A673 (cell line): ENCODE measurements around the gene HS3ST6. TPM values are rescaled to one million over a fixed set of nuclear protein-coding genes. Genes with fewer than 3 reads are reported as not detected.

ENCODE experiments used
- BruUV-seq: library from RNA; stranded (reverse); fragments of 400-500 nt; replicated peaks from 2 replicates; lab custom pipeline; 2021; lab: Mats Ljungman, UMichigan
- CTCF ChIA-PET: fragments of 300-600 bp; sonication (Branson Sonifier 250); formaldehyde crosslinking; loops from one replicate; lab custom pipeline; 2022; ENCODE audit warnings: antibody characterized with exemption; lab: Charles Lee
- POLR2A ChIA-PET: fragments of 300-600 bp; sonication (Branson Sonifier 250); formaldehyde crosslinking; loops from one replicate; lab custom pipeline; 2022; ENCODE audit warnings: antibody characterized with exemption; ENCODE audit not compliant: low non-redundant PET; lab: Charles Lee
- DNase-seq: peaks from one replicate; pipeline ENCODE4 v3.0.0-alpha.2; 2015; ENCODE audit warnings: low spot score
- H3K27ac ChIP-seq: fragments of 200-600 bp; sonication (generic); 2 replicates; pipeline ENCODE4 v1.5.1; 2016; ENCODE audit warnings: mixed run types, low read depth, mild to moderate bottlenecking, mixed read lengths, antibody characterized with exemption, low read length; ENCODE audit not compliant: poor library complexity, severe bottlenecking
- H3K27me3 ChIP-seq: fragments of 200-600 bp; sonication (generic); replicated peaks from 2 replicates; pipeline ENCODE4 v1.6.1; 2017; ENCODE audit warnings: mixed run types, low read depth, mild to moderate bottlenecking, mixed read lengths, antibody characterized with exemption, low read length; ENCODE audit not compliant: insufficient read depth, poor library complexity
- H3K36me3 ChIP-seq: fragments of 200-600 bp; sonication (generic); 2 replicates; pipeline ENCODE4 v1.6.1; 2016; ENCODE audit warnings: mixed run types, mild to moderate bottlenecking, mixed read lengths, antibody characterized with exemption, low read length; ENCODE audit not compliant: insufficient read depth, poor library complexity, severe bottlenecking
- H3K4me1 ChIP-seq: fragments of 200-600 bp; sonication (generic); 2 replicates; pipeline ENCODE4 v1.6.1; 2017; ENCODE audit warnings: mixed run types, mild to moderate bottlenecking, mixed read lengths, antibody characterized with exemption, low read length; ENCODE audit not compliant: insufficient read depth, poor library complexity, severe bottlenecking
- H3K4me3 ChIP-seq: fragments of 200-600 bp; sonication (generic); 2 replicates; pipeline ENCODE4 v1.5.1; 2016; ENCODE audit warnings: low read depth, mixed run types, mild to moderate bottlenecking, mixed read lengths, low read length; ENCODE audit not compliant: poor library complexity, severe bottlenecking
- H3K9me3 ChIP-seq: fragments of 200-600 bp; sonication (generic); 2 replicates; pipeline ENCODE4 v1.6.1; 2016; ENCODE audit warnings: mixed run types, low read depth, mild to moderate bottlenecking, mixed read lengths, antibody characterized with exemption, low read length; ENCODE audit not compliant: poor library complexity, severe bottlenecking
- CTCF ChIP-seq: fragments of 300-800, 200-600 bp; sonication (generic); conservative IDR thresholded peaks from 2 replicates; pipeline ENCODE4 v1.5.1; 2017; ENCODE audit warnings: low read depth, mild to moderate bottlenecking, antibody characterized with exemption, low read length, moderate library complexity, mixed read lengths
- EZH2 ChIP-seq: fragments of 200-600 bp; sonication (generic); IDR thresholded peaks from 2 replicates; pipeline ENCODE4 v1.6.1; 2017; ENCODE audit warnings: borderline replicate concordance, low read depth, mild to moderate bottlenecking, mixed read lengths, antibody characterized with exemption, low read length; ENCODE audit not compliant: poor library complexity, severe bottlenecking
- intact Hi-C: fragments of 100-400 bp; cut with micrococcal nuclease; formaldehyde crosslinking; loops from one replicate; pipeline ENCODE4 v1.10.0; 2022; ENCODE audit not compliant: unreplicated experiment
- total RNA-seq: library from RNA; stranded (reverse); gene quantifications from 2 replicates; pipeline ENCODE4 v1.2.3, GENCODE V29; 2021

The HS3ST6 gene
- total RNA-seq, 1 experiment from 2014 or later: not detected

- ChIA-PET POLR2A (no interaction called here), CTCF (no interaction called here)
- Histone ChIP-seq H3K27ac (no peak overlapping the region), H3K27me3 (no peaks in the 10 kb centered on the region), H3K9me3 (no peaks in the 10 kb centered on the region), H3K4me1 (peaks cover 18% of the 10 kb centered on the region), H3K4me3 (no peak overlapping the region), H3K36me3 (no peaks in the 10 kb centered on the region)
- no TSS peak for BruUV-seq
- TF ChIP-seq CTCF (no peak), EZH2 (no peak)
- no peak for DNase-seq
- intact Hi-C loops: no loop called here
Measured at GRCh38 chr16:1944612-1945199, 26.5 kb upstream of the HS3ST6 start.

- Histone ChIP-seq H3K27me3 (no peaks in the 10 kb centered on the region), H3K27ac (peak within 1 kb of the TSS; percentile 73), H3K9me3 (no peaks in the 10 kb centered on the region), H3K4me1 (peaks cover 18% of the 10 kb centered on the region), H3K36me3 (no peaks in the 10 kb centered on the region), H3K4me3 (peak within 1 kb of the TSS; percentile 73)
- CTCF ChIA-PET: no interaction called here
- POLR2A ChIA-PET: no interaction called here
- BruUV-seq: no TSS peak
- intact Hi-C loops: no loop called here
- peak; percentile 100 for DNase-seq
- TF ChIP-seq CTCF: 0 out of 2 replicates have a peak, but pooled peaks have one; percentile 13
- TF ChIP-seq EZH2: no peak
Measured at GRCh38 chr16:1942810-1943726, 24.9 kb upstream of the HS3ST6 start, which contains the start of gene MSRB1. Gene MSRB1, minus strand, starts transcription at chr16:1943199. Its CDS starts 43 bp downstream, at chr16:1943156.

- Histone ChIP-seq H3K27ac (peak overlapping the region; percentile 73), H3K9me3 (no peaks in the 10 kb centered on the region), H3K4me3 (peak overlapping the region; percentile 73), H3K27me3 (no peaks in the 10 kb centered on the region), H3K36me3 (no peaks in the 10 kb centered on the region), H3K4me1 (peaks cover 18% of the 10 kb centered on the region)
- CTCF ChIA-PET: no interaction called here
- TSS peak; percentile 50 for BruUV-seq
- POLR2A ChIA-PET: no interaction called here
- DNase-seq: no peak
- intact Hi-C loops: no loop called here
- TF ChIP-seq EZH2 (no peak), CTCF (no peak)
Measured at GRCh38 chr16:1942047-1942809, 24.0 kb upstream of the HS3ST6 start.
